Measurements from ENCODE around the gene M1AP. TPM values are rescaled to one million over a fixed set of nuclear protein-coding genes. Genes with fewer than 3 reads are reported as not detected.

Gene M1AP
- total and polyA plus RNA-seq, 9 of the 15 experiments (the other 6 are each of a cell fraction or from before 2014, with no cell fraction given): 0.06 to 0.33 (median 0.11) TPM; not detected in 4

DNA sequence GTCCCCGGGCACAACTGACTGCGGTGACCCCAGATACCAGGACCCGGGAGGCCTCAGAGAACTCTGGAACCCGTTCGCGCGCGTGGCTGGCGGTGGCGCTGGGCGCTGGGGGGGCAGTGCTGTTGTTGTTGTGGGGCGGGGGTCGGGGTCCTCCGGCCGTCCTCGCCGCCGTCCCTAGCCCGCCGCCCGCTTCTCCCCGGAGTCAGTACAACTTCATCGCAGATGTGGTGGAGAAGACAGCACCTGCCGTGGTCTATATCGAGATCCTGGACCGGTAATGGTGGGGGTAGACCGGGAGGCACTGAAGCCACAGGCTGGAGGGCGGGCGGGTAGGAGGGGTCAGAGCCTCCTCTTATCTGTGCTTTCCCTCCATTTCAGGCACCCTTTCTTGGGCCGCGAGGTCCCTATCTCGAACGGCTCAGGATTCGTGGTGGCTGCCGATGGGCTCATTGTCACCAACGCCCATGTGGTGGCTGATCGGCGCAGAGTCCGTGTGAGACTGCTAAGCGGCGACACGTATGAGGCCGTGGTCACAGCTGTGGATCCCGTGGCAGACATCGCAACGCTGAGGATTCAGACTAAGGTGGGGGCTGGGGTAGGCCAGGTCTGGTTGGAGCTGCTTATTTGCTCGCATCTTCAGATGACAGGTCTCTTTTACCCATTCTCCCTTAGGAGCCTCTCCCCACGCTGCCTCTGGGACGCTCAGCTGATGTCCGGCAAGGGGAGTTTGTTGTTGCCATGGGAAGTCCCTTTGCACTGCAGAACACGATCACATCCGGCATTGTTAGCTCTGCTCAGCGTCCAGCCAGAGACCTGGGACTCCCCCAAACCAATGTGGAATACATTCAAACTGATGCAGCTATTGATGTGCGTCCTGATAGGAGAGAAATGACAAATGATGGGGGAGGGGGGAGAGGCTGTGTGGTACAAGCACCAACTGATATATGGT, 117.6 kb downstream of the M1AP start (continued):
- TF ChIP-seq, protein P1, sequence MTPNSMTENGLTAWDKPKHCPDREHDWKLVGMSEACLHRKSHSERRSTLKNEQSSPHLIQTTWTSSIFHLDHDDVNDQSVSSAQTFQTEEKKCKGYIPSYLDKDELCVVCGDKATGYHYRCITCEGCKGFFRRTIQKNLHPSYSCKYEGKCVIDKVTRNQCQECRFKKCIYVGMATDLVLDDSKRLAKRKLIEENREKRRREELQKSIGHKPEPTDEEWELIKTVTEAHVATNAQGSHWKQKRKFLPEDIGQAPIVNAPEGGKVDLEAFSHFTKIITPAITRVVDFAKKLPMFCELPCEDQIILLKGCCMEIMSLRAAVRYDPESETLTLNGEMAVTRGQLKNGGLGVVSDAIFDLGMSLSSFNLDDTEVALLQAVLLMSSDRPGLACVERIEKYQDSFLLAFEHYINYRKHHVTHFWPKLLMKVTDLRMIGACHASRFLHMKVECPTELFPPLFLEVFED (CRISPR knock-in tag; conservative IDR thresholded peaks at IDR 0.05): no peak
- TF ChIP-seq, protein P2, sequence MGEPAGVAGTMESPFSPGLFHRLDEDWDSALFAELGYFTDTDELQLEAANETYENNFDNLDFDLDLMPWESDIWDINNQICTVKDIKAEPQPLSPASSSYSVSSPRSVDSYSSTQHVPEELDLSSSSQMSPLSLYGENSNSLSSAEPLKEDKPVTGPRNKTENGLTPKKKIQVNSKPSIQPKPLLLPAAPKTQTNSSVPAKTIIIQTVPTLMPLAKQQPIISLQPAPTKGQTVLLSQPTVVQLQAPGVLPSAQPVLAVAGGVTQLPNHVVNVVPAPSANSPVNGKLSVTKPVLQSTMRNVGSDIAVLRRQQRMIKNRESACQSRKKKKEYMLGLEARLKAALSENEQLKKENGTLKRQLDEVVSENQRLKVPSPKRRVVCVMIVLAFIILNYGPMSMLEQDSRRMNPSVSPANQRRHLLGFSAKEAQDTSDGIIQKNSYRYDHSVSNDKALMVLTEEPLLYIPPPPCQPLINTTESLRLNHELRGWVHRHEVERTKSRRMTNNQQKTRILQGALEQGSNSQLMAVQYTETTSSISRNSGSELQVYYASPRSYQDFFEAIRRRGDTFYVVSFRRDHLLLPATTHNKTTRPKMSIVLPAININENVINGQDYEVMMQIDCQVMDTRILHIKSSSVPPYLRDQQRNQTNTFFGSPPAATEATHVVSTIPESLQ (CRISPR knock-in tag; IDR thresholded peaks at IDR 0.05): 0 out of 2 replicates have a peak, but pooled peaks have one; percentile 76
- TF ChIP-seq ZNF717 (CRISPR knock-in tag; IDR thresholded peaks at IDR 0.05): no peak
- no peak for TF ChIP-seq KAT8 (IDR thresholded peaks at IDR 0.05; ENCODE audit: low read depth)
- peak; percentile 22; the same call in 1 of the 2 replicates for TF ChIP-seq JUN (IDR thresholded peaks at IDR 0.05; ENCODE audit: borderline replicate concordance, low read depth, low read length)
- TF ChIP-seq JUN (CRISPR knock-in tag; IDR thresholded peaks at IDR 0.05; ENCODE audit: borderline replicate concordance): no peak
- TF ChIP-seq RBFOX2 (IDR thresholded peaks at IDR 0.05; ENCODE audit: low read depth, low read length): peak; percentile 54; the same call in 1 of the 2 replicates
- no peak for TF ChIP-seq SMARCE1 (IDR thresholded peaks at IDR 0.05)
- peak; percentile 58; the same call in 1 of the 2 replicates for TF ChIP-seq MIER1 (IDR thresholded peaks at IDR 0.05; ENCODE audit: low read depth)
- no peak for TF ChIP-seq FOXA3 (CRISPR knock-in tag; conservative IDR thresholded peaks at IDR 0.05 in 1 of 2, IDR thresholded peaks at IDR 0.05 in 1 of 2)
- peak; percentile 98 for TF ChIP-seq L3MBTL2 (IDR thresholded peaks at IDR 0.05)
- TF ChIP-seq GTF2E2 (tag; IDR thresholded peaks at IDR 0.05): peak; percentile 46; the same call in 1 of the 2 replicates
- TF ChIP-seq KDM5B (IDR thresholded peaks at IDR 0.05; ENCODE audit: insufficient replicate concordance, low read depth, low read length): peak; percentile 46
- peak; percentile 68 for TF ChIP-seq POLR2G (IDR thresholded peaks at IDR 0.05; ENCODE audit: low read depth, low read length)
- TF ChIP-seq OTX1 (CRISPR knock-in tag; IDR thresholded peaks at IDR 0.05): no peak
- peak; percentile 15; the same call in 1 of the 2 replicates for TF ChIP-seq FOSL1 (tag; conservative IDR thresholded peaks at IDR 0.05)
- TF ChIP-seq HMGN3 (IDR thresholded peaks at IDR 0.05; ENCODE audit: borderline replicate concordance, extremely low read depth, insufficient read length, low read depth, low read length): peak; percentile 53
- peak in 1 of 2 experiments; percentile 59; a peak in 2 of 4 replicates for TF ChIP-seq TRIM24 (IDR thresholded peaks at IDR 0.05)
- TF ChIP-seq MTA3 (IDR thresholded peaks at IDR 0.05; ENCODE audit: borderline replicate concordance): 0 out of 2 replicates have a peak, but pooled peaks have one; percentile 49
- TF ChIP-seq JUND (IDR thresholded peaks at IDR 0.05; ENCODE audit: borderline replicate concordance, low read depth, low read length): peak; percentile 5
- TF ChIP-seq JUND (tag; IDR thresholded peaks at IDR 0.05; ENCODE audit: borderline replicate concordance, low read depth, low read length): peak; percentile 51; the same call in 1 of the 3 replicates
- TF ChIP-seq NFIC (IDR thresholded peaks at IDR 0.05): peak; percentile 66; the same call in 1 of the 2 replicates
- TF ChIP-seq CREM (IDR thresholded peaks at IDR 0.05; ENCODE audit: low read depth): peak; percentile 73
- peak; percentile 75 for TF ChIP-seq LCOR (CRISPR knock-in tag; IDR thresholded peaks at IDR 0.05)
- TF ChIP-seq GATA2 (CRISPR knock-in tag; IDR thresholded peaks at IDR 0.05): peak; percentile 90
